Measurements from ENCODE around the gene PSMD1.

DNA sequence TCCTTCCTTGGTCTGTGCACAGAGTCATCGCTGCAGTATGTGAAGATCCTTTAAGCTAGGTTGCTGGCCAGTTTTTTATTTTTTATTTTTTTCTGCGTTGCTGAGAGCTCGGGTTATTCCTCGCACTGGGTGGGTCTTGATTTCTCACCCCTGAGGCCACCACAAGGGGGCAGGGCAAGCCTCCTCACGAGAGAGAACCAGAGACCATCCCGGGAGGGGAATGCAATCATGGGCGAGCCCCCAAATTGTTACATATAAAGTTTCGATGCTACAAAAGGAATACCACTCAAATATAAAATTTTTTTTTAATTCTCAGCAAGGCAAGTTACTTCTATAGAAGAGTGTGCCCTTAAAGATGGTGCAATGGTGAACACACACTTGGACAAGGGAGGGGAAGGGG is 43.3 kb downstream of the PSMD1 start:
- no peak for TF ChIP-seq SNAI2 (CRISPR knock-in tag; IDR thresholded peaks at IDR 0.05)
- TF ChIP-seq OSR1 (CRISPR knock-in tag; IDR thresholded peaks at IDR 0.05): no peak
- TF ChIP-seq, protein P1, sequence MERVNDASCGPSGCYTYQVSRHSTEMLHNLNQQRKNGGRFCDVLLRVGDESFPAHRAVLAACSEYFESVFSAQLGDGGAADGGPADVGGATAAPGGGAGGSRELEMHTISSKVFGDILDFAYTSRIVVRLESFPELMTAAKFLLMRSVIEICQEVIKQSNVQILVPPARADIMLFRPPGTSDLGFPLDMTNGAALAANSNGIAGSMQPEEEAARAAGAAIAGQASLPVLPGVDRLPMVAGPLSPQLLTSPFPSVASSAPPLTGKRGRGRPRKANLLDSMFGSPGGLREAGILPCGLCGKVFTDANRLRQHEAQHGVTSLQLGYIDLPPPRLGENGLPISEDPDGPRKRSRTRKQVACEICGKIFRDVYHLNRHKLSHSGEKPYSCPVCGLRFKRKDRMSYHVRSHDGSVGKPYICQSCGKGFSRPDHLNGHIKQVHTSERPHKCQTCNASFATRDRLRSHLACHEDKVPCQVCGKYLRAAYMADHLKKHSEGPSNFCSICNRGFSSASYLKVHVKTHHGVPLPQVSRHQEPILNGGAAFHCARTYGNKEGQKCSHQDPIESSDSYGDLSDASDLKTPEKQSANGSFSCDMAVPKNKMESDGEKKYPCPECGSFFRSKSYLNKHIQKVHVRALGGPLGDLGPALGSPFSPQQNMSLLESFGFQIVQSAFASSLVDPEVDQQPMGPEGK (CRISPR knock-in tag; IDR thresholded peaks at IDR 0.05; ENCODE audit: borderline replicate concordance): no peak
- TF ChIP-seq, protein P2, sequence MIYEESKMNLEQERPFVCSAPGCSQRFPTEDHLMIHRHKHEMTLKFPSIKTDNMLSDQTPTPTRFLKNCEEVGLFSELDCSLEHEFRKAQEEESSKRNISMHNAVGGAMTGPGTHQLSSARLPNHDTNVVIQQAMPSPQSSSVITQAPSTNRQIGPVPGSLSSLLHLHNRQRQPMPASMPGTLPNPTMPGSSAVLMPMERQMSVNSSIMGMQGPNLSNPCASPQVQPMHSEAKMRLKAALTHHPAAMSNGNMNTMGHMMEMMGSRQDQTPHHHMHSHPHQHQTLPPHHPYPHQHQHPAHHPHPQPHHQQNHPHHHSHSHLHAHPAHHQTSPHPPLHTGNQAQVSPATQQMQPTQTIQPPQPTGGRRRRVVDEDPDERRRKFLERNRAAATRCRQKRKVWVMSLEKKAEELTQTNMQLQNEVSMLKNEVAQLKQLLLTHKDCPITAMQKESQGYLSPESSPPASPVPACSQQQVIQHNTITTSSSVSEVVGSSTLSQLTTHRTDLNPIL (CRISPR knock-in tag; IDR thresholded peaks at IDR 0.05; ENCODE audit: low read depth): no peak
- TF ChIP-seq ISL1 (CRISPR knock-in tag; IDR thresholded peaks at IDR 0.05): no peak
- TF ChIP-seq, protein P3, sequence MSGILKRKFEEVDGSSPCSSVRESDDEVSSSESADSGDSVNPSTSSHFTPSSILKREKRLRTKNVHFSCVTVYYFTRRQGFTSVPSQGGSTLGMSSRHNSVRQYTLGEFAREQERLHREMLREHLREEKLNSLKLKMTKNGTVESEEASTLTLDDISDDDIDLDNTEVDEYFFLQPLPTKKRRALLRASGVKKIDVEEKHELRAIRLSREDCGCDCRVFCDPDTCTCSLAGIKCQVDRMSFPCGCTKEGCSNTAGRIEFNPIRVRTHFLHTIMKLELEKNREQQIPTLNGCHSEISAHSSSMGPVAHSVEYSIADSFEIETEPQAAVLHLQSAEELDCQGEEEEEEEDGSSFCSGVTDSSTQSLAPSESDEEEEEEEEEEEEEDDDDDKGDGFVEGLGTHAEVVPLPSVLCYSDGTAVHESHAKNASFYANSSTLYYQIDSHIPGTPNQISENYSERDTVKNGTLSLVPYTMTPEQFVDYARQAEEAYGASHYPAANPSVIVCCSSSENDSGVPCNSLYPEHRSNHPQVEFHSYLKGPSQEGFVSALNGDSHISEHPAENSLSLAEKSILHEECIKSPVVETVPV (CRISPR knock-in tag; IDR thresholded peaks at IDR 0.05): no peak
- no peak for TF ChIP-seq TOX (CRISPR knock-in tag; IDR thresholded peaks at IDR 0.05; ENCODE audit: borderline replicate concordance)
- no peak for TF ChIP-seq GLIS3 (CRISPR knock-in tag; IDR thresholded peaks at IDR 0.05)
